ENCODE measurements around the gene DIS3L.
"Not testable (repeated sequence)": the region's sequence is repeated elsewhere in the genome, so short reads cannot be mapped to it uniquely, and the experiment has no call there.

Gene DIS3L

DNA sequence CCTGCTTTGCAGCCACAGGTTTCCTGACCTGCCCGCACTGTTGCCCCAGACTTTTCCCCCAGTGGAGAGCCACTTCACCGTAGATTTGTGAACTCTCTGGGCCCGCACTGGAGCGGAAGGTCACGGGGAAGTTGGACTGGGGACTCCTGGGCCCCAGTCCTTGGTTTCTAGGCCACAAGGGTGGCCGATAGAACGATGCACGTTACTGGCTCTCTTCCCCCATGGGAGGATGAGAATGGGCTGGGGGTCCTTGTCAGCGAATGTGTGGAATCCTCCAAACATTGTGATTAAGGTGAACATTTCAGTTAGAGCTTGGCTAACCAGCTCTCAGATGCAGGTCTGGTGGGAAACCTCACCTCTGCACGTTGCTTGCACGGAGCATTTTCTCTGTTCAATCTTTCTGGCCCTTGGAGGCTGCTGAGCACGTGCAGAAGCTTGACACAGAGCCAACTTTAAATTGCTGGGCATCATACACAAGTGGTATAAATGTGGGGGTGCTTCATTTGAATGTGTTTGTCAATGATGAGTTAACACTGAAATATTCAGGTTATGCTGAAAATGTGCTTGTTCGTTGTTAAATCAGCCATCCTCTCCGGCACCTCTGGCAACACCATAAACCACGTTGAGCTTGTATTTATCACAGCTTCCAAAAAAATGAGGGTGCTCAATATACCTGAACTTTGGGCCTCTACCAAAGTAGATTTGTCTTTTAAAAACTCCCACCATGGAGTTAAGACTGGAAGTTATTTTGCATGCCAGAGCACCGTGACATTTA, 976 bp downstream of the DIS3L start:
- H3K36me3 ChIP-seq (ENCODE audit: control insufficient read depth, insufficient read depth, low read length), result peaks cover 15% of the 10 kb centered on the region
- H3K27me3 ChIP-seq (ENCODE audit: control insufficient read depth, insufficient read depth, low read length), result no peaks in the 10 kb centered on the region
- H3K27ac ChIP-seq (ENCODE audit: low read depth, low read length), result peak overlapping the region; percentile 39; the same call in 1 of the 2 replicates
- peaks cover 16% of the 10 kb centered on the region for H3K4me1 ChIP-seq (ENCODE audit: control insufficient read depth, insufficient read depth, low read length)
- peak overlapping the region; percentile 72 for H3K4me3 ChIP-seq (ENCODE audit: low read depth, low read length)
- H3K9ac ChIP-seq (ENCODE audit: low read length), result peak overlapping the region; percentile 85
- no peaks in the 10 kb centered on the region for H3K9me3 ChIP-seq (ENCODE audit: control insufficient read depth, insufficient read depth, low read depth, low read length)

- Histone ChIP-seq H3K27me3 (ENCODE audit: control insufficient read depth, insufficient read depth, low read length) (no peaks in the 10 kb centered on the region), H3K36me3 (ENCODE audit: control insufficient read depth, insufficient read depth, low read length) (peaks cover 15% of the 10 kb centered on the region), H3K4me3 (ENCODE audit: low read depth, low read length) (peak overlapping the region; percentile 72), H3K27ac (ENCODE audit: low read depth, low read length) (no peak overlapping the region), H3K9ac (ENCODE audit: low read length) (peak overlapping the region; percentile 85), H3K9me3 (ENCODE audit: control insufficient read depth, insufficient read depth, low read depth, low read length) (no peaks in the 10 kb centered on the region), H3K4me1 (ENCODE audit: control insufficient read depth, insufficient read depth, low read length) (peaks cover 16% of the 10 kb centered on the region)
Measured at GRCh38 chr15:66294932-66295235, 1.5 kb downstream of the DIS3L start.

DNA sequence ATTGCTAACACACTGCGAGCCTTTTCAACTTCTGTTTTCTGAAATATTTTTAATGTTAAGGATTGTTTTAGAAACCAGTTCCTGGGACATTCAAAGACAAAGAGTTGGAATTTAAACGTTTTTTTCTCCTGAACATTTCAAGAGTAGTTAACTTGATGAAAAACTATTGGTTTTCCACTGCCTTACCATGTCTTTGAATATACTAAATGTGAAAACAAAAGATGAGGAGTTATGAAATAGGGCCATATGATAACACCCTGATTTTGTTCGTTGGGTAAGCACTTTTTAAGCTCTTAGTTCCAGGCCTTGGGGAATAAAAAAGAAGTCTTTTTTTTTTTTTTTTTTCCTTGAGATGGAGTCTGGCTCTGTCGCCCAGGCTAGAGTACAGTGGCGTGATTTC, 2.8 kb downstream of the DIS3L start:
- Histone ChIP-seq H3K4me1 (ENCODE audit: control insufficient read depth, insufficient read depth, low read length) (peaks cover 16% of the 10 kb centered on the region), H3K27ac (ENCODE audit: low read depth, low read length) (no peak overlapping the region), H3K4me3 (ENCODE audit: low read depth, low read length) (no peak overlapping the region)

DNA sequence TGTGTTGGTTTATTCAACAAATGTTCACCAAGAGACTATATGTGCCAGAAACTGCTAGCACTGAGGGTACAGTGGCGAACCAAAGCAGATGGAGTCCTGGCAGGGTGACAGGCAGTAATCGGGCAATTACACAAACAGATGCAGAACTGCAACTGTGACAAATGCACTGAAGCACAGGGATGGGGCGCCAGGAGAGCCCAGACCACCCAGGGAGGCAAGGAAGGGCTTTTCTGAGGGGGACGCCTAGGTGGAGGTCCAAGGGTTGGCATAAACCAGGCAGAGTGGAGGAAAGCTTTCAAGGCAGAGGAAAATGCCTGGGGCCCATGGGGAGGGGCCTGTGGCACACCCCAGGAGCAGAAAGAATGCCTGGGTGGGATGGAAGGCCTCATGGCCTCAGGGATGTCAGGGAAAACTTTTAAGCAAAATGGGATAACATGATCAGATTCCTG, 5.5 kb downstream of the DIS3L start:
- Histone ChIP-seq H3K4me3 (ENCODE audit: low read depth, low read length) (no peak overlapping the region), H3K9me3 (ENCODE audit: control insufficient read depth, insufficient read depth, low read depth, low read length) (no peaks in the 10 kb centered on the region), H3K9ac (ENCODE audit: low read length) (no peak overlapping the region), H3K36me3 (ENCODE audit: control insufficient read depth, insufficient read depth, low read length) (peaks cover 29% of the 10 kb centered on the region), H3K4me1 (ENCODE audit: control insufficient read depth, insufficient read depth, low read length) (peaks cover 16% of the 10 kb centered on the region), H3K27ac (ENCODE audit: low read depth, low read length) (no peak overlapping the region), H3K27me3 (ENCODE audit: control insufficient read depth, insufficient read depth, low read length) (no peaks in the 10 kb centered on the region)

More for the DNA sequence above, 2.8 kb downstream of the DIS3L start:
- Histone ChIP-seq H3K9me3 (ENCODE audit: control insufficient read depth, insufficient read depth, low read depth, low read length) (no peaks in the 10 kb centered on the region), H3K27me3 (ENCODE audit: control insufficient read depth, insufficient read depth, low read length) (no peaks in the 10 kb centered on the region), H3K9ac (ENCODE audit: low read length) (no peak overlapping the region), H3K36me3 (ENCODE audit: control insufficient read depth, insufficient read depth, low read length) (peaks cover 24% of the 10 kb centered on the region)

- no peaks in the 10 kb centered on the region for H3K9me3 ChIP-seq (ENCODE audit: control insufficient read depth, insufficient read depth, low read depth, low read length)
- H3K9ac ChIP-seq (ENCODE audit: low read length), result no peak overlapping the region
- peaks cover 43% of the 10 kb centered on the region for H3K36me3 ChIP-seq (ENCODE audit: control insufficient read depth, insufficient read depth, low read length)
- no peaks in the 10 kb centered on the region for H3K27me3 ChIP-seq (ENCODE audit: control insufficient read depth, insufficient read depth, low read length)
- no peak overlapping the region for H3K27ac ChIP-seq (ENCODE audit: low read depth, low read length)
- peaks cover 4% of the 10 kb centered on the region; the same call in 1 of the 2 replicates for H3K4me1 ChIP-seq (ENCODE audit: control insufficient read depth, insufficient read depth, low read length)
- H3K4me3 ChIP-seq (ENCODE audit: low read depth, low read length), result no peak overlapping the region
Measured at GRCh38 chr15:66302489-66303278, 9.3 kb downstream of the DIS3L start.

DNA sequence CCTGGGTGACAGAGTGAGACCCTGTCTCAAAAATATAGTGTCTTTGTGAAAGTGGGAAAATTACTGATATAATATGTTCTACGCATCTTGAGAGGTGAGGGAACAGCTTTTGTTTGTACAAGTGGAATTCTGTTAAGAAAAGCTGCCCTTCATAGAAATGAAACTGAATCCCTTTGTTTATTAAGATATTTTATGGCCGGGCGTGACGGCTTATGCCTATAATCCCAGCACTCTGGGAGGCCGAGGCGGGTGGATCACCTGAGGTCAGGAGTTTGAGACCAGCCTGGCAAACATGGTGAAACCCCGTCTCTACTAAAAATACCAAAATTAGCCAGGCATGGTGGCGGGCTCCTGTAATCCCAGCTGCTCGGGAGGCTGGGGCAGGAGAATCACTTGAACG, 11.1 kb downstream of the DIS3L start:
- H3K36me3 ChIP-seq (ENCODE audit: control insufficient read depth, insufficient read depth, low read length), result peaks cover 49% of the 10 kb centered on the region
- not testable (repeated sequence) for H3K9me3 ChIP-seq (ENCODE audit: control insufficient read depth, insufficient read depth, low read depth, low read length); H3K4me3 ChIP-seq (ENCODE audit: low read depth, low read length); H3K4me1 ChIP-seq (ENCODE audit: control insufficient read depth, insufficient read depth, low read length); H3K9ac ChIP-seq (ENCODE audit: low read length); H3K27ac ChIP-seq (ENCODE audit: low read depth, low read length); H3K27me3 ChIP-seq (ENCODE audit: control insufficient read depth, insufficient read depth, low read length)

DNA sequence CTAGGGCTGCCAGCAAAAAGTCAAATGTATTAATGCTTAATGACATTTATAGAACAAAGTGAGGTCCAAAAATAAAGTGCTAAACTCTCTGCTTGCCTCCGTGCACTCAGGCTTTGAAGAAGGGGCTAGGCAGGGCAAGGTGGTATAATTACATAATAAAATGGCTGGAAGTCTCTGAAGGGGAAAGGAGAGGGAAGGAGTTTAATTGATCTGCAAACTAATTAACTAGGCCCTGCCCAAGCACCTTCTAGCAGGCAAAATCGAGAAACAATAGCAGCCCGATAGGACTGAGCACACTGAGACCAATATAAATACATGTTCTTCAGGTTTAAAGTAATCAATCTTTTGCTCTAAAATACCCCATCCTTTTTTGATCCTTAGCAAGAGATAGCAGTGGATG, 13.0 kb downstream of the DIS3L start:
- Histone ChIP-seq H3K27ac (ENCODE audit: low read depth, low read length) (no peak overlapping the region), H3K4me1 (ENCODE audit: control insufficient read depth, insufficient read depth, low read length) (no peaks in the 10 kb centered on the region), H3K27me3 (ENCODE audit: control insufficient read depth, insufficient read depth, low read length) (no peaks in the 10 kb centered on the region), H3K36me3 (ENCODE audit: control insufficient read depth, insufficient read depth, low read length) (peaks cover 58% of the 10 kb centered on the region), H3K4me3 (ENCODE audit: low read depth, low read length) (no peak overlapping the region), H3K9me3 (ENCODE audit: control insufficient read depth, insufficient read depth, low read depth, low read length) (no peaks in the 10 kb centered on the region), H3K9ac (ENCODE audit: low read length) (no peak overlapping the region)

- H3K9me3 ChIP-seq (ENCODE audit: control insufficient read depth, insufficient read depth, low read depth, low read length), result no peaks in the 10 kb centered on the region
- no peak overlapping the region for H3K4me3 ChIP-seq (ENCODE audit: low read depth, low read length)
- no peaks in the 10 kb centered on the region for H3K4me1 ChIP-seq (ENCODE audit: control insufficient read depth, insufficient read depth, low read length)
- H3K9ac ChIP-seq (ENCODE audit: low read length), result no peak overlapping the region
- H3K36me3 ChIP-seq (ENCODE audit: control insufficient read depth, insufficient read depth, low read length), result peaks cover 73% of the 10 kb centered on the region
- no peaks in the 10 kb centered on the region for H3K27me3 ChIP-seq (ENCODE audit: control insufficient read depth, insufficient read depth, low read length)
- no peak overlapping the region for H3K27ac ChIP-seq (ENCODE audit: low read depth, low read length)
Measured at GRCh38 chr15:66308531-66308930, 15.2 kb downstream of the DIS3L start.

GRCh38 chr15:66309828-66310227, 16.5 kb downstream of the DIS3L start:
- Histone ChIP-seq H3K27me3 (ENCODE audit: control insufficient read depth, insufficient read depth, low read length) (no peaks in the 10 kb centered on the region), H3K27ac (ENCODE audit: low read depth, low read length) (no peak overlapping the region), H3K4me1 (ENCODE audit: control insufficient read depth, insufficient read depth, low read length) (no peaks in the 10 kb centered on the region), H3K4me3 (ENCODE audit: low read depth, low read length) (no peak overlapping the region), H3K9me3 (ENCODE audit: control insufficient read depth, insufficient read depth, low read depth, low read length) (no peaks in the 10 kb centered on the region), H3K36me3 (ENCODE audit: control insufficient read depth, insufficient read depth, low read length) (peaks cover 85% of the 10 kb centered on the region), H3K9ac (ENCODE audit: low read length) (no peak overlapping the region)

GRCh38 chr15:66310786-66311185, 17.4 kb downstream of the DIS3L start:
- H3K4me3 ChIP-seq (ENCODE audit: low read depth, low read length), result no peak overlapping the region
- no peaks in the 10 kb centered on the region for H3K9me3 ChIP-seq (ENCODE audit: control insufficient read depth, insufficient read depth, low read depth, low read length)
- no peaks in the 10 kb centered on the region for H3K27me3 ChIP-seq (ENCODE audit: control insufficient read depth, insufficient read depth, low read length)
- H3K36me3 ChIP-seq (ENCODE audit: control insufficient read depth, insufficient read depth, low read length), result peaks cover 94% of the 10 kb centered on the region
- H3K9ac ChIP-seq (ENCODE audit: low read length), result no peak overlapping the region
- no peak overlapping the region for H3K27ac ChIP-seq (ENCODE audit: low read depth, low read length)
- no peaks in the 10 kb centered on the region for H3K4me1 ChIP-seq (ENCODE audit: control insufficient read depth, insufficient read depth, low read length)

- Histone ChIP-seq H3K4me3 (ENCODE audit: low read depth, low read length) (no peak overlapping the region), H3K4me1 (ENCODE audit: control insufficient read depth, insufficient read depth, low read length) (no peaks in the 10 kb centered on the region), H3K9ac (ENCODE audit: low read length) (no peak overlapping the region), H3K27me3 (ENCODE audit: control insufficient read depth, insufficient read depth, low read length) (no peaks in the 10 kb centered on the region), H3K36me3 (ENCODE audit: control insufficient read depth, insufficient read depth, low read length) (peaks cover 94% of the 10 kb centered on the region), H3K9me3 (ENCODE audit: control insufficient read depth, insufficient read depth, low read depth, low read length) (no peaks in the 10 kb centered on the region), H3K27ac (ENCODE audit: low read depth, low read length) (no peak overlapping the region)
Measured at GRCh38 chr15:66312144-66312543, 18.8 kb downstream of the DIS3L start.
